HG02884 (cell line): Measurements from ENCODE around the gene PLCH1.

Source experiments
- ATAC-seq: cut with Tn5 transposase; IDR thresholded peaks from one replicate; pipeline ENCODE4 v1.9.1; 2021; ENCODE audit warnings: mild to moderate bottlenecking, moderate library complexity; ENCODE audit not compliant: unreplicated experiment

Gene PLCH1

GRCh38 chr3:155560135-155560534 lies 184.7 kb downstream of the PLCH1 start:
- ATAC-seq = no peak

- ATAC-seq = no peak
Observed at GRCh38 chr3:155556531-155556930, 188.3 kb downstream of the PLCH1 start.

- no peak for ATAC-seq
Observed at GRCh38 chr3:155555479-155556060, 189.3 kb downstream of the PLCH1 start.

GRCh38 chr3:155554777-155555451 lies 190.0 kb downstream of the PLCH1 start:
- peak; percentile 56 for ATAC-seq

DNA sequence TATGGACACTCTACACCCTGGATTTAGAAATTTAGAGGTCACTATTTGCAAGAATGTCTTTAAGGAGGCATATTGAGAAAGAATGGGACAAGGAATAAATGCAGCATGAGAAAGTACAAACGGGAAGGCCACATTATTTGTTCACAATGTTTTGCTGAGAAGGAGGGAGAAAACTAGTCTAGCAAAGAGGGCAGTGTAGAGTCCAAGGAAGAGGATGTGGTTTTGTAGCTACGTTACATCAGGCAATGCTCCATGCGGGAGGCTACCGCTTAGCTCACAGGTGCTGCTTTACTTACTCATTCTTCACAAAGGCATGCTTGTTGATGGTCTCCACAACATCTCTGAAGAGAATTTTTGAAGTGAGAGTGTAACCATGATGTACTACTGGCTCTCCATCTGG lies 191.1 kb downstream of the PLCH1 start:
- no peak for ATAC-seq

GRCh38 chr3:155553326-155553725 lies 191.5 kb downstream of the PLCH1 start:
- no peak for ATAC-seq

- no peak for ATAC-seq
Observed at GRCh38 chr3:155550391-155550790, 194.5 kb downstream of the PLCH1 start.

DNA sequence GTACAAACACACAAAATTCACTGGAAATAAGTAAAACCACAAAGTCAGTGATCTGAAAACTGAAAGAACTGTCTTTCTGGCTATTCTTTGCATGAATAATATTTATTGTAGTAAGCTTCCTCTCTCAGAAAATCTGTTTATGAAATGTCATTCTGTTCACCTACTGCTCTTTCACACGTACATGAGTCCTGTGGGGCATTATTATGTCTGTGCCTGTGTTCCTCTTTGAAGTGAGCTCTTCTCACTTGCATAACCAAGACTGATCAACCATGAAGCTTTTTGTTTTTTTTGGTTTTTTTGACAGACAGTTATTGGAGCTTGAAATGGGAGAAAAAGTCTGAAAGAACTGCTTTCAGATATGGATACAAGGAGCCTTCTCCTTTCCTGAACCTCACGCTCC lies 195.8 kb downstream of the PLCH1 start:
- ATAC-seq = peak; percentile 77

GRCh38 chr3:155548195-155548594 lies 196.7 kb downstream of the PLCH1 start:
- no peak for ATAC-seq

- ATAC-seq = no peak
Observed at GRCh38 chr3:155535098-155535497, 209.8 kb downstream of the PLCH1 start.

GRCh38 chr3:155528579-155528978 lies 216.3 kb downstream of the PLCH1 start:
- ATAC-seq = no peak

DNA sequence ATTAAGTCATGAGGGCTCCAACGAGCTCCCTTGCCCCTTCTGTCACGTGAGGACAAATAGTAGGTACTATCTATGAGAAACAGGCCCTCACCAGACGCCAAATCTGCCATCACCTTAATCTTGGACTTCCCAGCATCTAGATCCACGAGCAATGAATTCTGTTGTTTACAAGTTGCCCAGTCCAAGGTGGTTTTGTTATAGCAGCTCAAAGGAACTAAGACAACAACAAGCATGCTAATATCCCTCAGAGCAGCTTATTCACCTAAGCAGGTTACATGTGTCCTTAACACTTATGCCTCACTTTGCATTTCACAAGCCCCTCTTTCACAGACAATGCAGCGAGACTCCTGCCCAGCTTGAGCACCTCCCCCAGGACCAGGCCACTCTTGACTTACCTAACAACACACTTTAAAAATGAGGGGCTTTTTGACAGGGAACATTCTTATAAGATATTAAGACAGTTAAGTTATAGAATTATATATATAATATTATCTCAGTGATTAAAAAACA lies 219.5 kb downstream of the PLCH1 start:
- ATAC-seq = no peak

DNA sequence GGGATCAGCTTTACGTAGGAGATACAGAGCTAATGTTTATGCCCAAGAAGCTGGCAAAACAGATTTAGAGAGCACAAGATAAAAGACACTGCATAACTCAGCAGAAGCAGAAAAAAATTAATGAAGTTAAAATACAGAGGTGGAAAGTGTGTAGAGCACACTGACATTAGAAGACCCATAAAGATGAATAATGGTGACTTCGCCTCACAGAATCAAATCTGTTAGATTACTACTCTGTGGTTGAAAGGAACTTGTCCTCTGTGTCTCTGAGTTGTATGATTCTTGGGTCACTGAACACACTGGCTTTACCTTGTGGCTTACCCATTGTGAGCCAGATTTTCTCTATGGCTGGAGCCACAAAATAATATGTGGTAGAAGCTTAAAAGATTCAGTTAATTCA lies 224.4 kb downstream of the PLCH1 start:
- ATAC-seq = no peak

- peak; percentile 52 for ATAC-seq
Observed at GRCh38 chr3:155519078-155519477, 225.8 kb downstream of the PLCH1 start.

DNA sequence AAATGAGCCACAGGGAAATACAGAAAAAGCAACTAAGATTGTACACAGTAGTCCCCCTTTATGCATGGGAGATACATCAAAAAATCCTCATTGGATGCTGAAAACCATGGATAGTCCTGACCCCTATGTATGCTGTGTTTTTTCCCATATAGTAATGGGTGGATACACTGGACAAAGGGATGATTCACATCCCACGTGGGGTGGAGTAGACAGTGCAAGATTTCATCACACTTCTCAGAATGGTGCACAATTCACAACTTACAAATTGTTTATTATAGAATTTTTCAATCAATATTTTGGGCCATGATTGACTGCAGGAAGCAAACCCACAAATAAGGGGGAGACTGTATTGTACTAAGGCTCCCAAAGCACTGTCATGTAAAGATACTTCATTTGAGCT lies 227.0 kb downstream of the PLCH1 start:
- ATAC-seq = no peak

GRCh38 chr3:155516439-155516838 lies 228.4 kb downstream of the PLCH1 start:
- ATAC-seq = no peak

DNA sequence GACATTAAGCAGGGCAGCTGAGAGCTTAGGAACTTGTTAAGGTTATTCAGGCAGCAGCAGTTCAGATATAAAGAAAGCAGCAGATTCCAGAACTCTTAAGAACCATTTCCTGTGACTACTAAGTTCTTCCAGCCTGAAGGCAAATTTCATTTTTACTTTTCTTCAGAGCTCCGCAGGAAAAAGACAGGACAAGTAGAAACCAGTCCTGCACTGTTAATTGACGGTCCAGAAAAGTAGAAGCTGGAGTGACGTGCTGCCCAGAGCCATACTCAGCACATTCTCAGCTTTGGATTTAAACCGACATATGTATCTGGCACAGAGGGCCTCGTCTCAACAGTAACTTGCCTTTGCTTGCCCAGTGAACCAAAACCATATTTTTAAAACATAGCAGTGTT lies 232.0 kb downstream of the PLCH1 start:
- ATAC-seq = no peak

DNA sequence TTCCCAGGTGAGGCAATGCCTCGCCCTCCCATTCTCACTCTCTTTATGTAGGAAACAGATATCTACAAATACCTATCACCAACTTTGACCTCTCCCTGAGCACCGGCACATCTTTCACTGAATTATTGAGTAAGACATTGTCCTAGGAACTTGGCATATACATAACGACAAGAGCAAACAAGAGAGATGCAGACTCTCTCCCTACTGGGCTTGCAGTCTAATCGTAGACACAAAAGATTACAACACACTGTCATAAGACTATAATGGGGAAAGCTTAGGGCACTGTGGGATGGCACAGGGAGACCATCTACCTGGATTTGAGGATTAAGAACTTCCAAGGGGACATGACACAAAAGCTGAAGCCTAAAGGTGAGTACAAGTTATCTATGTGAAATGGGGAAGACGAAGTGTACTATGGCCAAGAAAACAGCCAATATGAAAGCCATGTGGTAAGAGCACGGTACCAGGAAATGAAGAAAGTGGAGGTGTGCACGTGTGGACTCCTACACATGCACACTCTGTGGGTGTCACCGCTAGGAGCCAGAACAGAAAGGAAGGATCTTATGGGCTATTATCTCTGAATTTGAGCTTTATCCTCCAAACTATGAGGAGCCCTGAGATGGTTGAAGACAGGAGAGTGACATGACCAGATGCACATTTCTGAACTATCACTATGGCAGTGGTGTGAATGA lies 232.6 kb downstream of the PLCH1 start:
- ATAC-seq = no peak

GRCh38 chr3:155504682-155505081 lies 240.2 kb downstream of the PLCH1 start:
- ATAC-seq = no peak

DNA sequence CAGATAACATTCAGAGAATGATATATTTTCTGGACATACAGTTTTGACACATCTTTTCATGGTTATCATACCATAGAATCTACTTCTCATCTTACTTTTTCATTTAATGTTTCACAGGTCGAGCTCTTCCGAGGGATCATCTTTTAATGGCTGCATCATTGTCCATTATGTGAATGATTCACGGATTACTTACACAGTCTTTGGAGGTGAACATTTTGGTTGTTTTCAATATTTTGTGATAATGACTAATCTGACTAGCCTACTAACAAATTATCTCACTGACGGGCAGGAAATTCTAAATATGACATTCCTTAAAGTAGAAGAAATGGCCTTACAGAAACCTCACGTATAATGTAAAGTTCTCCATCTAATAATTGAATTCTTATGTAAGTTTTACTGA lies 242.2 kb downstream of the PLCH1 start:
- ATAC-seq = no peak

DNA sequence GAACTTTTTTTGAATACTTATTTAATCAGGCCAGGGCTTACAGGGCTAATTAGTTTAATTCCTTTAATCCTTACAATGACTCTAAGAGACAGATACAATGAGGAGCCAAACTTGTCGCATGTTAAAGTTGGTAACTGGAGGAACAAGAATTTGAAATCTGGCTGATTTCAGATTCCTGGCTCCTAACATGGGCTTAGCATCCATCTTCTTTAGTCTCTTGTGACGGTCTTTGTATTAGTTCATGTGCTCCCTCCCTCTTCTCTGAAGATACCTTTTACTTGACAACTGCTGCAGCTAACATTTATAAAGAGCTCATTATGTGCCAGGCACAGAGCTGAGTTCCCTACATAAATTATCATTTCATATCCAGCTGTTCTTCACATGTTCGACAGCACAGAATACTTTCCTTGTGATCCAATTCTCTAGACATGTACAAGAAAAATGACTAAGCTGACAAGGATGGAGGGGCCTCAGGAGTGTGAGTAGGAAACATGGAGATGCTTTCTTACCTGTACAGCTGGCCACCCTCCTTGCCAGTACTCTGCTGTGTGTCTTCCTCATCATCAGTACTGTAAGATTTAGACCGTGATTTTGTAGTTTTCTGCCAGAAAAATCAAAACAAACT lies 244.6 kb downstream of the PLCH1 start:
- no peak for ATAC-seq
